ENCODE measurements around the gene CEP112. TPM values are rescaled to one million over a fixed set of nuclear protein-coding genes. Genes with fewer than 3 reads are reported as not detected.
A peak's percentile ranks its signal among the peaks of the same experiment; 100 is the strongest.

CEP112 gene
- total and polyA plus RNA-seq, 2 of the 13 experiments (the other 11 are each of a cell fraction or from before 2014, with no cell fraction given) = 1.2 to 3.4 TPM

DNA sequence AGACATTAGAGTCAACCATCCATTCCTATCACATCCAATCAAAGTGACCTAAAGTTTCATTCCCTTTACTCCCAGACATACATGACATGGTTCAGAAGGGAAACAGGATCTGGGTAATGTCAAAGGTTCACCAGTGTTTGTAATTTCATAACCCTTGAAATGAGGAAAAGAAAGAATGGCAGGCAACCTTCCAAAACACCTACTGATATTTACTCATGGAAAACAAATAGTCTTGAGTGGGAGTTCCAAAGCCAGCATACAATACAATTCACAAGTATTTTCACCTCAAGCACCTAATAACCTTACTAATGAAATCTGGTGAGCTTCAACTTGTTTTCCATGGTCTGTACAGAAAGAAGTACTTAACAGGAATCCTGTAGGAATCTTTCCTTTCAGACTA lies 557.9 kb downstream of the CEP112 start (continued):
- TF ChIP-seq, protein P1, sequence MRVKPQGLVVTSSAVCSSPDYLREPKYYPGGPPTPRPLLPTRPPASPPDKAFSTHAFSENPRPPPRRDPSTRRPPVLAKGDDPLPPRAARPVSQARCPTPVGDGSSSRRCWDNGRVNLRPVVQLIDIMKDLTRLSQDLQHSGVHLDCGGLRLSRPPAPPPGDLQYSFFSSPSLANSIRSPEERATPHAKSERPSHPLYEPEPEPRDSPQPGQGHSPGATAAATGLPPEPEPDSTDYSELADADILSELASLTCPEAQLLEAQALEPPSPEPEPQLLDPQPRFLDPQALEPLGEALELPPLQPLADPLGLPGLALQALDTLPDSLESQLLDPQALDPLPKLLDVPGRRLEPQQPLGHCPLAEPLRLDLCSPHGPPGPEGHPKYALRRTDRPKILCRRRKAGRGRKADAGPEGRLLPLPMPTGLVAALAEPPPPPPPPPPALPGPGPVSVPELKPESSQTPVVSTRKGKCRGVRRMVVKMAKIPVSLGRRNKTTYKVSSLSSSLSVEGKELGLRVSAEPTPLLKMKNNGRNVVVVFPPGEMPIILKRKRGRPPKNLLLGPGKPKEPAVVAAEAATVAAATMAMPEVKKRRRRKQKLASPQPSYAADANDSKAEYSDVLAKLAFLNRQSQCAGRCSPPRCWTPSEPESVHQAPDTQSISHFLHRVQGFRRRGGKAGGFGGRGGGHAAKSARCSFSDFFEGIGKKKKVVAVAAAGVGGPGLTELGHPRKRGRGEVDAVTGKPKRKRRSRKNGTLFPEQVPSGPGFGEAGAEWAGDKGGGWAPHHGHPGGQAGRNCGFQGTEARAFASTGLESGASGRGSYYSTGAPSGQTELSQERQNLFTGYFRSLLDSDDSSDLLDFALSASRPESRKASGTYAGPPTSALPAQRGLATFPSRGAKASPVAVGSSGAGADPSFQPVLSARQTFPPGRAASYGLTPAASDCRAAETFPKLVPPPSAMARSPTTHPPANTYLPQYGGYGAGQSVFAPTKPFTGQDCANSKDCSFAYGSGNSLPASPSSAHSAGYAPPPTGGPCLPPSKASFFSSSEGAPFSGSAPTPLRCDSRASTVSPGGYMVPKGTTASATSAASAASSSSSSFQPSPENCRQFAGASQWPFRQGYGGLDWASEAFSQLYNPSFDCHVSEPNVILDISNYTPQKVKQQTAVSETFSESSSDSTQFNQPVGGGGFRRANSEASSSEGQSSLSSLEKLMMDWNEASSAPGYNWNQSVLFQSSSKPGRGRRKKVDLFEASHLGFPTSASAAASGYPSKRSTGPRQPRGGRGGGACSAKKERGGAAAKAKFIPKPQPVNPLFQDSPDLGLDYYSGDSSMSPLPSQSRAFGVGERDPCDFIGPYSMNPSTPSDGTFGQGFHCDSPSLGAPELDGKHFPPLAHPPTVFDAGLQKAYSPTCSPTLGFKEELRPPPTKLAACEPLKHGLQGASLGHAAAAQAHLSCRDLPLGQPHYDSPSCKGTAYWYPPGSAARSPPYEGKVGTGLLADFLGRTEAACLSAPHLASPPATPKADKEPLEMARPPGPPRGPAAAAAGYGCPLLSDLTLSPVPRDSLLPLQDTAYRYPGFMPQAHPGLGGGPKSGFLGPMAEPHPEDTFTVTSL (CRISPR knock-in tag; IDR thresholded peaks at IDR 0.05; ENCODE audit: borderline replicate concordance) = no peak
- TF ChIP-seq TAF15 (IDR thresholded peaks at IDR 0.05; ENCODE audit: low read depth, low read length, poor library complexity, severe bottlenecking) (no peak), CREB1 (IDR thresholded peaks at IDR 0.05) (no peak), CREB1 (CRISPR knock-in tag; IDR thresholded peaks at IDR 0.05) (peak; percentile 34; the same call in 1 of the 2 replicates), ZNF33A (CRISPR knock-in tag; IDR thresholded peaks at IDR 0.05; ENCODE audit: borderline replicate concordance) (no peak), REST (IDR thresholded peaks at IDR 0.05; ENCODE audit: borderline replicate concordance in 1 of 2, low read depth in 1 of 2, low read length in 2 of 2) (0 out of 4 replicates have a peak, but pooled peaks of 1 of the 2 experiments have one; percentile 18), NPAS2 (CRISPR knock-in tag; IDR thresholded peaks at IDR 0.05; ENCODE audit: borderline replicate concordance) (no peak), NBN (conservative IDR thresholded peaks at IDR 0.05) (no peak), NR2C2 (CRISPR knock-in tag; IDR thresholded peaks at IDR 0.05; ENCODE audit: borderline replicate concordance) (no peak), PAWR (CRISPR knock-in tag; IDR thresholded peaks at IDR 0.05; ENCODE audit: borderline replicate concordance) (no peak), TEAD3 (CRISPR knock-in tag; optimal IDR thresholded peaks at IDR 0.05; ENCODE audit: borderline replicate concordance) (peak; percentile 47), REXO4 (CRISPR knock-in tag; IDR thresholded peaks at IDR 0.05; ENCODE audit: borderline replicate concordance) (no peak), ZNF792 (CRISPR knock-in tag; IDR thresholded peaks at IDR 0.05) (peak; percentile 54; the same call in 1 of the 2 replicates), ZNF839 (CRISPR knock-in tag; IDR thresholded peaks at IDR 0.05; ENCODE audit: borderline replicate concordance) (no peak), ELF3 (CRISPR knock-in tag; IDR thresholded peaks at IDR 0.05) (peak; percentile 93), ARNT (IDR thresholded peaks at IDR 0.05) (no peak), CENPX (CRISPR knock-in tag; IDR thresholded peaks at IDR 0.05) (no peak), PPARG (CRISPR knock-in tag; conservative IDR thresholded peaks at IDR 0.05) (peak; percentile 77), ZNF597 (CRISPR knock-in tag; IDR thresholded peaks at IDR 0.05) (no peak)
- TF ChIP-seq, protein P2, sequence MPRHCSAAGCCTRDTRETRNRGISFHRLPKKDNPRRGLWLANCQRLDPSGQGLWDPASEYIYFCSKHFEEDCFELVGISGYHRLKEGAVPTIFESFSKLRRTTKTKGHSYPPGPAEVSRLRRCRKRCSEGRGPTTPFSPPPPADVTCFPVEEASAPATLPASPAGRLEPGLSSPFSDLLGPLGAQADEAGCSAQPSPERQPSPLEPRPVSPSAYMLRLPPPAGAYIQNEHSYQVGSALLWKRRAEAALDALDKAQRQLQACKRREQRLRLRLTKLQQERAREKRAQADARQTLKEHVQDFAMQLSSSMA (CRISPR knock-in tag; IDR thresholded peaks at IDR 0.05) = no peak

Measured in HepG2 (cell line).